ENCODE results near the gene LAYN. TPM values are rescaled to one million over a fixed set of nuclear protein-coding genes. Genes with fewer than 3 reads are reported as not detected.

The LAYN gene
- polyA plus RNA-seq, 1 of the 3 experiments (the other 2 are of a cell fraction) = 366 TPM

DNA sequence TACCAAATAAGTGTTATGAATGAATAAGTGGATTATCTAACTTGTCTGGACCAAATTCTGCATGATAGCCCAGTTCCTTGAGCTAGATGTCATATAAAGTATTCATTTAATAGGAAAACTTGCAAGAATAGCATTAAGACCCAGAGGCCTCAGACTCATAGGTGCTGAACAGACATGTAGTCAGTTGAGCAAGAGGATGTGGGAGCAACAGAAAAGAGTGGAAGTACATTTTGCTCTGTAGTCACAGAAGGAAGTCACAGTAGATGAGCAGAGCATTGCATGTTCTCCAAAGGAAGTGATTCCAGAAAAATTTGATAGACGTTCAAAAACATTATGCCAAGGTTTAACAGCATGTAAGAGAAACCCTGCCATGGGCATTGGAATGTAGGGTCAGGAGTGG is 16.5 kb upstream of the LAYN start:
- H3K4me1 ChIP-seq (ENCODE audit: control insufficient read depth in 1 of 2, insufficient read depth in 2 of 2, low read depth in 1 of 2, low read length in 1 of 2) = peaks cover 0 to 34% of the 10 kb centered on the region in 2 experiments; a peak in 2 of 4 replicates
- H3F3A ChIP-seq (replicated peaks; ENCODE audit: insufficient read depth) = peaks cover 58% of the 10 kb centered on the region
- H2AFZ ChIP-seq (ENCODE audit: low read depth) = no peak overlapping the region
- no peaks in the 10 kb centered on the region for H3K36me3 ChIP-seq (replicated peaks in 1 of 2; ENCODE audit: control insufficient read depth in 1 of 2, insufficient read depth in 2 of 2, low read length in 1 of 2)
- 74% methylated on average over 1 of the region's 1 CpG for WGBS (ENCODE audit: low lambda C conversion rate)
- no peaks in the 10 kb centered on the region for H3K9me3 ChIP-seq
- H3K4me2 ChIP-seq = no peak overlapping the region
- CTCF ChIA-PET = interaction anchor here (1.0 kb wide), 1 partner anchor 69 kb away, joined by 3 read pairs; no protein-coding TSS in a partner anchor
- no peak for DNase-seq
- POLR2A ChIA-PET = no interaction called here
- no peaks in the 10 kb centered on the region for H3K9me2 ChIP-seq
- no peaks in the 10 kb centered on the region for H3K79me2 ChIP-seq (ENCODE audit: insufficient read depth)
- no peaks in the 10 kb centered on the region for H4K20me1 ChIP-seq (ENCODE audit: insufficient read depth)
- no peak overlapping the region for H3K9ac ChIP-seq
- no peak overlapping the region for H3K4me3 ChIP-seq (ENCODE audit: low read depth in 2 of 2, low read length in 1 of 2)
- H3K27me3 ChIP-seq (ENCODE audit: insufficient read depth) = no peaks in the 10 kb centered on the region
- H3K27ac ChIP-seq (ENCODE audit: low read depth in 2 of 2, low read length in 1 of 2) = no peak overlapping the region
- TF ChIP-seq SMC3 (IDR thresholded peaks at IDR 0.05; ENCODE audit: low read depth, low read length) (no peak), TCF12 (IDR thresholded peaks at IDR 0.05) (no peak), FOSL2 (IDR thresholded peaks at IDR 0.05; ENCODE audit: borderline replicate concordance, low read depth) (no peak), JUND (IDR thresholded peaks at IDR 0.05) (no peak), MEF2A (IDR thresholded peaks at IDR 0.05; ENCODE audit: borderline replicate concordance, low read depth) (no peak), TEAD4 (IDR thresholded peaks at IDR 0.05; ENCODE audit: borderline replicate concordance, insufficient read depth) (no peak), EP300 (IDR thresholded peaks at IDR 0.05; ENCODE audit: borderline replicate concordance in 1 of 2, low read depth in 1 of 2, low read length in 1 of 2) (no peak), NRF1 (IDR thresholded peaks at IDR 0.05; ENCODE audit: low read depth, low read length) (no peak), MXI1 (IDR thresholded peaks at IDR 0.05; ENCODE audit: low read depth, low read length) (no peak), YY1 (IDR thresholded peaks at IDR 0.05; ENCODE audit: low read depth) (no peak), EZH2phosphoT487 (IDR thresholded peaks at IDR 0.05; ENCODE audit: borderline replicate concordance, low read depth) (no peak), RXRA (IDR thresholded peaks at IDR 0.05; ENCODE audit: borderline replicate concordance, low read depth) (no peak)
- TF ChIP-seq, protein P1, sequence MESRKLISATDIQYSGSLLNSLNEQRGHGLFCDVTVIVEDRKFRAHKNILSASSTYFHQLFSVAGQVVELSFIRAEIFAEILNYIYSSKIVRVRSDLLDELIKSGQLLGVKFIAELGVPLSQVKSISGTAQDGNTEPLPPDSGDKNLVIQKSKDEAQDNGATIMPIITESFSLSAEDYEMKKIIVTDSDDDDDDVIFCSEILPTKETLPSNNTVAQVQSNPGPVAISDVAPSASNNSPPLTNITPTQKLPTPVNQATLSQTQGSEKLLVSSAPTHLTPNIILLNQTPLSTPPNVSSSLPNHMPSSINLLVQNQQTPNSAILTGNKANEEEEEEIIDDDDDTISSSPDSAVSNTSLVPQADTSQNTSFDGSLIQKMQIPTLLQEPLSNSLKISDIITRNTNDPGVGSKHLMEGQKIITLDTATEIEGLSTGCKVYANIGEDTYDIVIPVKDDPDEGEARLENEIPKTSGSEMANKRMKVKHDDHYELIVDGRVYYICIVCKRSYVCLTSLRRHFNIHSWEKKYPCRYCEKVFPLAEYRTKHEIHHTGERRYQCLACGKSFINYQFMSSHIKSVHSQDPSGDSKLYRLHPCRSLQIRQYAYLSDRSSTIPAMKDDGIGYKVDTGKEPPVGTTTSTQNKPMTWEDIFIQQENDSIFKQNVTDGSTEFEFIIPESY (IDR thresholded peaks at IDR 0.05; ENCODE audit: borderline replicate concordance, low read depth) = no peak
- TF ChIP-seq, protein P2, sequence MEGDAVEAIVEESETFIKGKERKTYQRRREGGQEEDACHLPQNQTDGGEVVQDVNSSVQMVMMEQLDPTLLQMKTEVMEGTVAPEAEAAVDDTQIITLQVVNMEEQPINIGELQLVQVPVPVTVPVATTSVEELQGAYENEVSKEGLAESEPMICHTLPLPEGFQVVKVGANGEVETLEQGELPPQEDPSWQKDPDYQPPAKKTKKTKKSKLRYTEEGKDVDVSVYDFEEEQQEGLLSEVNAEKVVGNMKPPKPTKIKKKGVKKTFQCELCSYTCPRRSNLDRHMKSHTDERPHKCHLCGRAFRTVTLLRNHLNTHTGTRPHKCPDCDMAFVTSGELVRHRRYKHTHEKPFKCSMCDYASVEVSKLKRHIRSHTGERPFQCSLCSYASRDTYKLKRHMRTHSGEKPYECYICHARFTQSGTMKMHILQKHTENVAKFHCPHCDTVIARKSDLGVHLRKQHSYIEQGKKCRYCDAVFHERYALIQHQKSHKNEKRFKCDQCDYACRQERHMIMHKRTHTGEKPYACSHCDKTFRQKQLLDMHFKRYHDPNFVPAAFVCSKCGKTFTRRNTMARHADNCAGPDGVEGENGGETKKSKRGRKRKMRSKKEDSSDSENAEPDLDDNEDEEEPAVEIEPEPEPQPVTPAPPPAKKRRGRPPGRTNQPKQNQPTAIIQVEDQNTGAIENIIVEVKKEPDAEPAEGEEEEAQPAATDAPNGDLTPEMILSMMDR (IDR thresholded peaks at IDR 0.05) = no peak

GRCh38 chr11:111525456-111525855 is 15.1 kb upstream of the LAYN start:
- peaks cover 0 to 28% of the 10 kb centered on the region in 2 experiments; a peak in 2 of 4 replicates for H3K4me1 ChIP-seq (ENCODE audit: control insufficient read depth in 1 of 2, insufficient read depth in 2 of 2, low read depth in 1 of 2, low read length in 1 of 2)
- TF ChIP-seq EZH2phosphoT487 (IDR thresholded peaks at IDR 0.05; ENCODE audit: borderline replicate concordance, low read depth) (no peak), GABPA (IDR thresholded peaks at IDR 0.05; ENCODE audit: low read depth) (no peak), EP300 (IDR thresholded peaks at IDR 0.05; ENCODE audit: borderline replicate concordance in 1 of 2, low read depth in 1 of 2, low read length in 1 of 2) (no peak)
- TF ChIP-seq, protein P3, sequence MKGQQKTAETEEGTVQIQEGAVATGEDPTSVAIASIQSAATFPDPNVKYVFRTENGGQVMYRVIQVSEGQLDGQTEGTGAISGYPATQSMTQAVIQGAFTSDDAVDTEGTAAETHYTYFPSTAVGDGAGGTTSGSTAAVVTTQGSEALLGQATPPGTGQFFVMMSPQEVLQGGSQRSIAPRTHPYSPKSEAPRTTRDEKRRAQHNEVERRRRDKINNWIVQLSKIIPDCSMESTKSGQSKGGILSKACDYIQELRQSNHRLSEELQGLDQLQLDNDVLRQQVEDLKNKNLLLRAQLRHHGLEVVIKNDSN (IDR thresholded peaks at IDR 0.05; ENCODE audit: borderline replicate concordance, low read depth) = no peak
- TF ChIP-seq, protein P1 (IDR thresholded peaks at IDR 0.05; ENCODE audit: borderline replicate concordance, low read depth) = no peak
- POLR2A ChIA-PET = no interaction called here
- no peak overlapping the region for H3K4me2 ChIP-seq
- H3K9me2 ChIP-seq = no peaks in the 10 kb centered on the region
- H3K9me3 ChIP-seq = no peaks in the 10 kb centered on the region
- H3F3A ChIP-seq (replicated peaks; ENCODE audit: insufficient read depth) = peaks cover 53% of the 10 kb centered on the region
- no peak overlapping the region for H3K9ac ChIP-seq
- H3K4me3 ChIP-seq (ENCODE audit: low read depth in 2 of 2, low read length in 1 of 2) = no peak overlapping the region
- CTCF ChIA-PET = interaction anchor here (0.9 kb wide), 1 partner anchor 12 kb away, joined by 3 read pairs; no protein-coding TSS in a partner anchor
- WGBS (ENCODE audit: low lambda C conversion rate) = 95% methylated on average over 1 of the region's 1 CpG
- H3K79me2 ChIP-seq (ENCODE audit: insufficient read depth) = no peaks in the 10 kb centered on the region
- H3K36me3 ChIP-seq (replicated peaks in 1 of 2; ENCODE audit: control insufficient read depth in 1 of 2, insufficient read depth in 2 of 2, low read length in 1 of 2) = no peaks in the 10 kb centered on the region
- DNase-seq = no peak
- H2AFZ ChIP-seq (ENCODE audit: low read depth) = no peak overlapping the region
- H3K27me3 ChIP-seq (ENCODE audit: insufficient read depth) = no peaks in the 10 kb centered on the region
- H3K27ac ChIP-seq (ENCODE audit: low read depth in 2 of 2, low read length in 1 of 2) = peak overlapping the region in 1 of 2 experiments; percentile 73; a peak in 1 of 4 replicates
- H4K20me1 ChIP-seq (ENCODE audit: insufficient read depth) = no peaks in the 10 kb centered on the region
